ENCODE measurements around the gene KCNG2.

- no peak for TF ChIP-seq ZBTB33 (IDR thresholded peaks at IDR 0.05; ENCODE audit: extremely low read depth, insufficient replicate concordance, low read length)
- no peak for TF ChIP-seq EZH2phosphoT487 (IDR thresholded peaks at IDR 0.05; ENCODE audit: borderline replicate concordance)
- TF ChIP-seq CTCF (IDR thresholded peaks at IDR 0.05 in 2 of 3, conservative IDR thresholded peaks at IDR 0.05 in 1 of 3; ENCODE audit: borderline replicate concordance in 1 of 3, insufficient read depth in 1 of 3, low read depth in 2 of 3, low read length in 2 of 3): no peak
- no peak for TF ChIP-seq REST (IDR thresholded peaks at IDR 0.05; ENCODE audit: low read depth)
- no peak for TF ChIP-seq EGR1 (IDR thresholded peaks at IDR 0.05; ENCODE audit: low read depth)
- no peak for TF ChIP-seq SIN3A (IDR thresholded peaks at IDR 0.05; ENCODE audit: low read depth)
- no peak for TF ChIP-seq ZNF274 (IDR thresholded peaks at IDR 0.05; ENCODE audit: low read depth, low read length)
- no peak for TF ChIP-seq POLR2A (IDR thresholded peaks at IDR 0.05; ENCODE audit: borderline replicate concordance, extremely low read depth, insufficient read depth, insufficient read length)
- TF ChIP-seq MAX (IDR thresholded peaks at IDR 0.05): no peak
- no peak for TF ChIP-seq EZH2 (IDR thresholded peaks at IDR 0.05)
- no peak for TF ChIP-seq POLR2AphosphoS5 (IDR thresholded peaks at IDR 0.05; ENCODE audit: low read depth, low read length)
- no peak for TF ChIP-seq CBX3 (IDR thresholded peaks at IDR 0.05; ENCODE audit: low read depth)
Observed at GRCh38 chr18:79819064-79819967, 21.6 kb downstream of the KCNG2 start.

Measured in HCT116 (cell line).